HL-60 (cell line): ENCODE data around the gene GFPT1.

ENCODE experiments used
- POLR2AphosphoS5 ChIP-seq: IDR thresholded peaks from 2 replicates; pipeline ENCODE4 v1.6.1; 2012; ENCODE audit warnings: low read depth
- TF ChIP-seq, protein P1 (sequence below): IDR thresholded peaks from one replicate; pipeline ENCODE4 v1.5.1; 2011; ENCODE audit warnings: low read length, control low read depth, inconsistent platforms; ENCODE audit not compliant: insufficient read depth
- TF ChIP-seq, protein P2 (sequence below): IDR thresholded peaks from 2 replicates; pipeline ENCODE4 v1.6.1; 2012; ENCODE audit warnings: low read depth; ENCODE audit not compliant: insufficient replicate concordance

DNA sequence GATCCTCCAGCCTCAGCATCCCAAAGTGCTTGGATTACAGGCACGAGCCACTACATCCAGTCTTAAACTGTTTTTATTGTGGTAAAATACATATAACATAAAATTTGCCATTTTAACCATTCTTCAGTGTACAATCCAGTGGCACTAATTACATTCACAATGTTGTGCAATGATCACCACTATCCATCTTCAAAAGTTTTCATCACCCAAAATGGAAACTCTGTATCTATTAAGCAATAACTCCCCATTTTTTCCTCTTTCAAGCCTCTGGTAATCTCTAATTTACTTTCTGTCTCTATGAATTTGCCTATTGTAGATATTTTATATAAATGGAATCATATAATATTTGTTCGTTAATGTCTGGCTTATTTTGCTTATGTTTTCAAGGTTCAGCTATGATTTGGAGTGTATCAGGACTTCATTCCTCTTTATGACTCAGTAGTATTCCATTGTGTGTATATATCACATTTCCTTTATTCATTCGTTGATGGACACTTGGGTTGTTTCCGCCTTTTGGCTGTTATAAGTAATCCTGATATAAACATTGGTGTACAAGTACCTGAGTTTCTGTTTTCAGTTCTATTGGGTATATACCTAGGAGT is 71.8 kb downstream of the GFPT1 start:
- TF ChIP-seq, protein P1, sequence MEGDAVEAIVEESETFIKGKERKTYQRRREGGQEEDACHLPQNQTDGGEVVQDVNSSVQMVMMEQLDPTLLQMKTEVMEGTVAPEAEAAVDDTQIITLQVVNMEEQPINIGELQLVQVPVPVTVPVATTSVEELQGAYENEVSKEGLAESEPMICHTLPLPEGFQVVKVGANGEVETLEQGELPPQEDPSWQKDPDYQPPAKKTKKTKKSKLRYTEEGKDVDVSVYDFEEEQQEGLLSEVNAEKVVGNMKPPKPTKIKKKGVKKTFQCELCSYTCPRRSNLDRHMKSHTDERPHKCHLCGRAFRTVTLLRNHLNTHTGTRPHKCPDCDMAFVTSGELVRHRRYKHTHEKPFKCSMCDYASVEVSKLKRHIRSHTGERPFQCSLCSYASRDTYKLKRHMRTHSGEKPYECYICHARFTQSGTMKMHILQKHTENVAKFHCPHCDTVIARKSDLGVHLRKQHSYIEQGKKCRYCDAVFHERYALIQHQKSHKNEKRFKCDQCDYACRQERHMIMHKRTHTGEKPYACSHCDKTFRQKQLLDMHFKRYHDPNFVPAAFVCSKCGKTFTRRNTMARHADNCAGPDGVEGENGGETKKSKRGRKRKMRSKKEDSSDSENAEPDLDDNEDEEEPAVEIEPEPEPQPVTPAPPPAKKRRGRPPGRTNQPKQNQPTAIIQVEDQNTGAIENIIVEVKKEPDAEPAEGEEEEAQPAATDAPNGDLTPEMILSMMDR, result no peak
- TF ChIP-seq POLR2AphosphoS5, result no peak
- TF ChIP-seq, protein P2, sequence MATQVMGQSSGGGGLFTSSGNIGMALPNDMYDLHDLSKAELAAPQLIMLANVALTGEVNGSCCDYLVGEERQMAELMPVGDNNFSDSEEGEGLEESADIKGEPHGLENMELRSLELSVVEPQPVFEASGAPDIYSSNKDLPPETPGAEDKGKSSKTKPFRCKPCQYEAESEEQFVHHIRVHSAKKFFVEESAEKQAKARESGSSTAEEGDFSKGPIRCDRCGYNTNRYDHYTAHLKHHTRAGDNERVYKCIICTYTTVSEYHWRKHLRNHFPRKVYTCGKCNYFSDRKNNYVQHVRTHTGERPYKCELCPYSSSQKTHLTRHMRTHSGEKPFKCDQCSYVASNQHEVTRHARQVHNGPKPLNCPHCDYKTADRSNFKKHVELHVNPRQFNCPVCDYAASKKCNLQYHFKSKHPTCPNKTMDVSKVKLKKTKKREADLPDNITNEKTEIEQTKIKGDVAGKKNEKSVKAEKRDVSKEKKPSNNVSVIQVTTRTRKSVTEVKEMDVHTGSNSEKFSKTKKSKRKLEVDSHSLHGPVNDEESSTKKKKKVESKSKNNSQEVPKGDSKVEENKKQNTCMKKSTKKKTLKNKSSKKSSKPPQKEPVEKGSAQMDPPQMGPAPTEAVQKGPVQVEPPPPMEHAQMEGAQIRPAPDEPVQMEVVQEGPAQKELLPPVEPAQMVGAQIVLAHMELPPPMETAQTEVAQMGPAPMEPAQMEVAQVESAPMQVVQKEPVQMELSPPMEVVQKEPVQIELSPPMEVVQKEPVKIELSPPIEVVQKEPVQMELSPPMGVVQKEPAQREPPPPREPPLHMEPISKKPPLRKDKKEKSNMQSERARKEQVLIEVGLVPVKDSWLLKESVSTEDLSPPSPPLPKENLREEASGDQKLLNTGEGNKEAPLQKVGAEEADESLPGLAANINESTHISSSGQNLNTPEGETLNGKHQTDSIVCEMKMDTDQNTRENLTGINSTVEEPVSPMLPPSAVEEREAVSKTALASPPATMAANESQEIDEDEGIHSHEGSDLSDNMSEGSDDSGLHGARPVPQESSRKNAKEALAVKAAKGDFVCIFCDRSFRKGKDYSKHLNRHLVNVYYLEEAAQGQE, result no peak
